Lower leg skin (tissue), 4 donors: ENCODE data around the gene PALM. TPM values are rescaled to one million over a fixed set of nuclear protein-coding genes. Genes with fewer than 3 reads are reported as not detected.
A peak's percentile ranks its signal among the peaks of the same experiment; 100 is the strongest.

Experiments used
- DNase-seq, 2 donors: peaks; one replicate each; pipeline ENCODE4 v3.0.0-alpha.2; 2019; ENCODE audit warnings: low spot score in 2 of 2
- H3K4me3 ChIP-seq: fragments of 200-600 bp; sonication (generic); 2 replicates; pipeline ENCODE4 v1.5.1; 2017; ENCODE audit warnings: mild to moderate bottlenecking, low read depth; ENCODE audit not compliant: poor library complexity, severe bottlenecking
- POLR2A ChIP-seq, 2 donors: fragments of 450-650 bp; IDR thresholded peaks; one replicate each; pipeline ENCODE4 v1.6.1; 2016 to 2017; ENCODE audit warnings: antibody characterized with exemption in 2 of 2, mild to moderate bottlenecking in 1 of 2, moderate library complexity in 1 of 2
- WGBS, 2 donors: methylation state at CpG; one replicate each; pipeline ENCODE4 v1.1.5; 2018; 5-methylcytosine and 5-hydroxymethylcytosine counted together
- intact Hi-C: fragments of 100-400 bp; cut with DNase I; formaldehyde crosslinking; loops from one replicate; pipeline ENCODE4 v1.15.0; 2023; ENCODE audit warnings: low total_unique reads
- total RNA-seq, 4 donors: library from RNA; depleted of rRNA; stranded (reverse); fragments of >200 nt; gene quantifications; one replicate each; pipeline ENCODE4 v1.1.0, GENCODE V29; 2016
- TF ChIP-seq, protein P1 (sequence below), 3 donors: fragments of 450-650 bp; IDR thresholded peaks; one replicate each; pipeline ENCODE4 v1.5.1; 2016; ENCODE audit warnings: antibody characterized with exemption in 3 of 3, mild to moderate bottlenecking in 3 of 3, moderate library complexity in 2 of 3

PALM gene, protein sequence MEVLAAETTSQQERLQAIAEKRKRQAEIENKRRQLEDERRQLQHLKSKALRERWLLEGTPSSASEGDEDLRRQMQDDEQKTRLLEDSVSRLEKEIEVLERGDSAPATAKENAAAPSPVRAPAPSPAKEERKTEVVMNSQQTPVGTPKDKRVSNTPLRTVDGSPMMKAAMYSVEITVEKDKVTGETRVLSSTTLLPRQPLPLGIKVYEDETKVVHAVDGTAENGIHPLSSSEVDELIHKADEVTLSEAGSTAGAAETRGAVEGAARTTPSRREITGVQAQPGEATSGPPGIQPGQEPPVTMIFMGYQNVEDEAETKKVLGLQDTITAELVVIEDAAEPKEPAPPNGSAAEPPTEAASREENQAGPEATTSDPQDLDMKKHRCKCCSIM
- 10 to 100 TPM; 25.1 to 92.3 (median 41.9) TPM for total RNA-seq

DNA sequence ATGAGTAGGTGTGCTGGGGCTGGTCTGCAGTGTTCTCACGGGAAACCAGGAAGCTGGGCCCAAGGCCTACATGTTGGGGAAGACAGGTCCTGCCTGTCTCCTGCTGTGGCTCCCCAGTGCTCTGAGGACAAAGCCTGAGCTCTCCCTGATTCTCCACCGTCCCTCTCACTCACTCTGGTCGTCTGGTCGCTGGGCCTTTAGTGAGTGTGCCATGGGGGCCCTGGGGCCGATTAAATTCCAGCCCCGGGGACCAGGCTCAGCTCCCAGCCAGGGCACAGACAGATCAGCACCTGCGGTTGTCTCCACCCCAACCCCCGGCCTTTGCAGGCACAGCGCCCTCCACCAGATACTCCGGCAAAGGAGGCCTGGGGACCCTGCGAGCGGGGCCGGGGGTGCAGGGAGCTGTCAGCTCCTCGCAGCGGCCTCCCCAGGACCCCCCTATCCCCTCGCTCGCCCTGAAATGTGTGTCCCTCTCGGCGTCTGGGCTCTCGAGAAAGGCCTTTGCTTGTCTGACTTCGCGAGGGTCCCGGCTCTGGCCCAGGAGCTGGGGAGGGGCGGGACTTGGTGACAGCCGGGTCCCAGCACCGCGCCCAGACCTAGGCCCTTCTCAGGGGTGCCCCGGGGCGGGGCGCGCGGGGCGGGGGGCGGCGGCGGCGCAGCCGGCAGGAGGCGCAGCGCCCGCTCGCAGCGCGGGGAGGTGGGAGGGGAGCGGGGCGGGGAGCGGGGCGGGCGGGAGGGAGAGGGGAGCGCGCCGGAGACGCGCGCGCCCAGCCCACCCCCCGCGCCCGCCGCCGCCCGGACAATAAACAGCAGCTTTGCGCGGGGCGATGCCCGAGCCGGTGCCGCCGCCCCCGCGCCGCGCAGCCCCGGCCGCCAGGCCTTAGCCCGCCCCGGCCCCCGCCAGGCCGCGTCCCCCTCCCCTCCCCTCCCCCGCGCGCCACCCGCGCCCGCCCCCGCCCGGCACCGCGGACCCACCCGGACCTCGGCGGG lies at the start of gene PALM:
Gene PALM (plus strand): TSS at position 782 of the 990 bp plus-strand sequence. CDS start 212 bp downstream, outside the sequence.
- WGBS, 2 donors: 15 to 34% methylated on average over 8 to 25 of the region's 93 CpGs

DNA sequence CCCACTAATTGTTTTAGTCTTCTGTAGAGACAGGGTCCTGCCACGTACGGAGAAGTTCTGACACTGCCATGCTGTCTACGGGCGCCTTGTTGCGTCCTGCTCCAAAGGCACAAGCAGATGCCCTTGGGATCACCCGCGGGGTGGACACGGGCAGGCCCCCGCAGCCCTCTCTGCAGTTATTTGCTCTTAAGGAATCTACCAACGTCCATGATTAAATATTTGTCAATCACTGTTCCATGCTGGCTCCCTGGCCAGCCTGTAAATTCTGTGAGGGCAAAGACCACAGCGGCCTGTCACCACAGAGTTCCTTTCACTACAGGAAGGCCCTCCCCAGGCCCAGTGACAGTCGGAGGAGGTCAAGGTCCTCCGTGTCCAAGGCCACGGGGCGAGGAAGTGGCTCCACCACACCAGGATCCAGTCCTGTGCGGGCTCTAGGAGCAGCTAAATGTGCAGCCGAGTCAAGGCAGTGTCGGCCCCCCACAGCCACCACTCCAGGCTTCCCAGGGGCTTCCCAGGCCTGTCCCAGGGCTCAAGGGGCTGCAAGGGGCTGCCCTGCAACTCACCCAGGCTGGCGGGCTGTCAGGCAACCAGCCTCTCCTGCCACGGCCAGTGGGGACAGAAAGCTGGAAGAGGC lies 47.8 kb upstream of the PALM start:
- DNase-seq: no peak
- TF ChIP-seq, protein P1, sequence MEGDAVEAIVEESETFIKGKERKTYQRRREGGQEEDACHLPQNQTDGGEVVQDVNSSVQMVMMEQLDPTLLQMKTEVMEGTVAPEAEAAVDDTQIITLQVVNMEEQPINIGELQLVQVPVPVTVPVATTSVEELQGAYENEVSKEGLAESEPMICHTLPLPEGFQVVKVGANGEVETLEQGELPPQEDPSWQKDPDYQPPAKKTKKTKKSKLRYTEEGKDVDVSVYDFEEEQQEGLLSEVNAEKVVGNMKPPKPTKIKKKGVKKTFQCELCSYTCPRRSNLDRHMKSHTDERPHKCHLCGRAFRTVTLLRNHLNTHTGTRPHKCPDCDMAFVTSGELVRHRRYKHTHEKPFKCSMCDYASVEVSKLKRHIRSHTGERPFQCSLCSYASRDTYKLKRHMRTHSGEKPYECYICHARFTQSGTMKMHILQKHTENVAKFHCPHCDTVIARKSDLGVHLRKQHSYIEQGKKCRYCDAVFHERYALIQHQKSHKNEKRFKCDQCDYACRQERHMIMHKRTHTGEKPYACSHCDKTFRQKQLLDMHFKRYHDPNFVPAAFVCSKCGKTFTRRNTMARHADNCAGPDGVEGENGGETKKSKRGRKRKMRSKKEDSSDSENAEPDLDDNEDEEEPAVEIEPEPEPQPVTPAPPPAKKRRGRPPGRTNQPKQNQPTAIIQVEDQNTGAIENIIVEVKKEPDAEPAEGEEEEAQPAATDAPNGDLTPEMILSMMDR (IDR thresholded peaks at IDR 0.05): peak in 1 of 3 donors; percentile 32
- no peak for TF ChIP-seq POLR2A (IDR thresholded peaks at IDR 0.05)
- intact Hi-C loops: loop anchor here (5.0 kb wide), 1 partner anchor 89 kb away; the partner anchor contains the start of gene BSG
- no peak overlapping the region for H3K4me3 ChIP-seq
- WGBS, 2 donors: 15 to 19% methylated on average over 15 to 19 of the region's 20 CpGs

More for the DNA sequence above, at the start of gene PALM:
- intact Hi-C loops: no loop called here
- no peak for TF ChIP-seq POLR2A (IDR thresholded peaks at IDR 0.05)
- TF ChIP-seq, protein P1 (IDR thresholded peaks at IDR 0.05): no peak
- peak within 1 kb of the TSS; percentile 46 for H3K4me3 ChIP-seq
- no peak for DNase-seq

DNA sequence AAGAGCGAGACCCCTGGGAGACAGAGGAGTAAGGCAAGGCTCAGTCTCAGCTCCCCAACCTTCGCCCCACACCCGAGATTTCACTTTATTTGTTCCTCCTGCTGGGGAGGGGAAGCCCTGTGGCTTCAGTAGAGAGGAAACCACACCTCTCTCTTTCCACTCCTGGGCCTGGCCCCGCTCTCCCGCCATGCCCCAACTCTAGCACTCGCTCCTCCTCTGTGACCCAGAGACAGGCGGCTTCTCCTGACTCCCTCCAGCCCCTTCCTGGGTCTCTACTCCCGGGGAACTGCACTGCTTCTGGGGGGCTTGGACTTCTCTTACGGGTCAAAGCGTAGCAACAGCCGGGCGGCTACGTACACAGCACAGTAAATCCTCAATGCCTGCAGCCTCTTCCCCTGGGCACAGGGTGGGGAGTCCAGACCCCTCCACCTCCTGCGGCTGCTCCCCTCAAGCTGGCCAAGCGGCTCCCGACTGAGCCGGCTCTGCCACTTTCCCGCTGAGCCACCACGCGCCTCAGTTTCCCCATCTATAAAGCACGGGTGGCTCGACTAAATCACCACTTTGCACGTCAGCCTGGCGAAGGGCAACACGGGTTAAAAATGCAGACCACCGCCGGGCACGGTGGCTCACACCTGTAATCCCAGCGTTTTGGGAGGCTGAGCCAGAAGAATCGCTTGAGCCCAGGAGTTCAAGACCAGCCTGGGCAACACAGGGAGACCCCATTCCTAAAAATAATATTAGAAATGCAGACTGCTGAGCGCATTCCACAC lies 47.1 kb upstream of the PALM start:
- no peak for DNase-seq
- intact Hi-C loops: loop anchor here (5.0 kb wide), 1 partner anchor 89 kb away; the partner anchor contains the start of gene BSG
- peak overlapping the region; percentile 97 for H3K4me3 ChIP-seq
- WGBS, 2 donors: 5 to 6% methylated on average over 31 of the region's 31 CpGs
- TF ChIP-seq, protein P1 (IDR thresholded peaks at IDR 0.05): no peak
- no peak for TF ChIP-seq POLR2A (IDR thresholded peaks at IDR 0.05)

DNA sequence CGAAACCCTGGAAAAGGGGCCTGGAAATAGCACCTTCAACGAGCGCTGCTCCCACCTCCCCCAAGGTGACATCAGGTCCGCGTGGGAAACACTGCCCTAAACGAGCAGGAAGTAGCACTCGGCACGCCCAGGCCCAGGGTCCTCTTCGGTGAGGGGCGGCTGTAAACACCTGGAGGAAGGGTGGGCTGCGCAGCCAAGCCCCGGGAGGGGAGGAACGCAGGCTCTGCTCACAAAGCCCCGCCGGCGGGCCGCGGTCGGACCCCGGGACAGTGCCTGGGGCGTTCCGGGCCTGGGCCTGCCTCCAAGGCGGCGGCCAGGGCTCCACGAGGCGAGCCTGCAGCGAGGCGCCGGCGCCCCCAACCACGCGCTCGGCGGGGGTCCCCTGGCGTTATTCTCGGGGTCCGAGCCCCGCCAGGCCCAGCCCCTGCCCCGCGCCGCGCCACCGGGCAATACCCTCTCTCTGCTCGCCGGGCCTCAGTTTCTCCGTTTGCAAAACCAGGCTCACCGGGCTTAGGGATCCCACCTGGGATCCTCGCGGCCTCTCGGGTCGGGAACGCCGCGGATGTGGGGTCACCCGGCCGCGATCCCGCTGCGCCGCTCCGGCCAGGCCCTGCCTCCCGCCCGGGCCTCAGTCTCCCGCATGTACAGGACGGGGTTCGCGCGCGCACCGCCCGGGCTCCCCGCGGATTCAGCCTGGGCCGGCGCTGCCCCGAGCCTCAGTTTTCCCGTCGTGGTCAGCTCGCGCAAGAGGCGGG lies 46.4 kb upstream of the PALM start:
- intact Hi-C loops: loop anchor here (5.0 kb wide), 1 partner anchor 90 kb away; the partner anchor contains the start of gene BSG
- TF ChIP-seq, protein P1 (IDR thresholded peaks at IDR 0.05): no peak
- no peak for TF ChIP-seq POLR2A (IDR thresholded peaks at IDR 0.05)
- peak overlapping the region; percentile 97 for H3K4me3 ChIP-seq
- no peak for DNase-seq
- WGBS, 2 donors: 0 to 1% methylated on average over 28 to 51 of the region's 81 CpGs
